HAP-1 (cell line): Measurements from ENCODE around the gene PRKAG2.
"Not testable (repeated sequence)": the region's sequence is repeated elsewhere in the genome, so short reads cannot be mapped to it uniquely, and the experiment has no call there.

Experiments
- DNase-seq, 2 experiments: peaks; one replicate each; pipeline ENCODE4 v3.0.0-alpha.2; 2016 to 2020; ENCODE audit warnings: low spot score in 2 of 2
- H3K27me3 ChIP-seq: fragments of 250-450 bp; sonication (Bioruptor Pico); 2 replicates; pipeline ENCODE4 v1.5.1; 2020; ENCODE audit warnings: low read depth, mild to moderate bottlenecking, moderate library complexity
- H3K36me3 ChIP-seq: fragments of 250-450 bp; sonication (Bioruptor Pico); replicated peaks from 2 replicates; pipeline ENCODE4 v1.5.1; 2020; ENCODE audit warnings: mild to moderate bottlenecking
- H3K4me1 ChIP-seq: fragments of 250-450 bp; sonication (Bioruptor Pico); 2 replicates; pipeline ENCODE4 v1.5.1; 2020; ENCODE audit warnings: mild to moderate bottlenecking
- H3K4me3 ChIP-seq: fragments of 250-450 bp; sonication (Bioruptor Pico); 2 replicates; pipeline ENCODE4 v1.5.1; 2020; ENCODE audit warnings: mild to moderate bottlenecking, moderate library complexity
- H3K9me3 ChIP-seq: fragments of 250-450 bp; sonication (Bioruptor Pico); 2 replicates; pipeline ENCODE4 v1.5.1; 2020; ENCODE audit warnings: mild to moderate bottlenecking, moderate library complexity
- in situ Hi-C: fragments of 300-500 bp; cut with MboI; formaldehyde crosslinking; loops from 3 replicates; pipeline ENCODE4 v1.14.3; 2020; ENCODE audit warnings: low sequenced_read_pairs, inconsistent platforms, mixed read lengths

Gene PRKAG2

DNA sequence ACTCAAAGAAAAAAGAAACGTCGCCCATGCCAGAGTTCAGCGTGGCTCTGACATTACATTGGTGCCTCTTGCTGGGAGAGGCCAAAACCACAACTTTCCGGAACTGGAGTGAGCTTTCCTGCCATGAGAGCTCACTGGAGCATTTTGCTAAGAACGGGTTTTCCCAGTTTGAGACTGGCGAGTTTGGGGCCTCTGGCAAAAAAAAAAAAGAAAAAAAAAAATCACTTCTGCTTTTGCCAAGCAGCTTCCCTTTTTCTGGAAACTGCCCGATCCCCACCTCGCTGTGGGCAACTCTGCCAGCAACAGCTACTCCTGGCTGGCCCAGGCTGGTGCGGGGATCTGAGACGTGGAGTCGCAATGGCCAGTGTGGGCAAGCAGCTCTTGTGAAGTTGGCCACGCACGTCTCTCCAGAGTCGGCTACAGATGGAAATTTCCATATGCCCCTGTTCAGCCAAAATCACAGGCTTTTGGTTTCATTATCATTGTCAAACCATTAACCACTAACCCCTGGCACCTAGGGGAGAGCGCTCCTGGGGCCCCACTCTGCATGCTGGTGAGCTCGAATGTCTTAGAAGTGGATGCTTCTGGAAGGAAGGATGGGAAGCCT lies 25.7 kb downstream of the PRKAG2 start:
- H3K9me3 ChIP-seq, result no peaks in the 10 kb centered on the region
- in situ Hi-C loops, result no loop called here

DNA sequence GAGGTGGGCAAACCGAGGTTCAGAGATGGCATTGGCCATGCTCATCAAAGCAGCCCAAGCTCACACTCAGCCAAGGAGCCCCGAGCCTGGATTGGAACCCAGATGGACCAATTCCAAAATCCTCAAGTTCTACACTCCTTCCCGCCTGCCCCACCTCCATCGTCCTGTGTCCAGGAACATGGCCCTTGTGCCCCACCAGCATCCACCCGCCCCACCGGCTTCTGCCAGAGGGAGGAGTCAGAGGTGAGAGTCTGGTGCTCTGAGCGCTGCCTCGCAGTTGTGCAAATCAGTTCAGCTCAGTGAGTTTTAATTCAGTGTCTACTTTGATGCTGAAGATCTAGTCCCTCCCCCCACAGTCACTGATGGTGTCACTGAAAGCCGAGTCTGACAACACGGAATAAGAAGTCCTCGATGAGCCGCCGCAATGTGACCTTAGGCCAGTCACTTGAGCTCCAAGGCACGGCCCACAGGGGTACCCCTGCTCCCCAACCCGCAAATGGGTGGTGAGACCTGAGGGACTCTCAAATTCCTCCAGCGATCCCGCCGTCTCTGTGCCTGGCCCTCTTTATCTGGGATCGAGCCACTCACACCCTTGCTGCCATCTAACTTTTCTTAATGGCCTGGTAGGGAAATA lies 26.3 kb downstream of the PRKAG2 start:
- no peak for DNase-seq
- no peaks in the 10 kb centered on the region for H3K4me1 ChIP-seq
- in situ Hi-C loops, result no loop called here
- no peaks in the 10 kb centered on the region for H3K27me3 ChIP-seq
- no peaks in the 10 kb centered on the region for H3K9me3 ChIP-seq
- H3K36me3 ChIP-seq, result no peaks in the 10 kb centered on the region
- no peak overlapping the region for H3K4me3 ChIP-seq

More for the DNA sequence above, 25.7 kb downstream of the PRKAG2 start:
- no peak overlapping the region for H3K4me3 ChIP-seq
- DNase-seq, result no peak
- no peaks in the 10 kb centered on the region for H3K36me3 ChIP-seq
- no peaks in the 10 kb centered on the region for H3K27me3 ChIP-seq
- H3K4me1 ChIP-seq, result no peaks in the 10 kb centered on the region

DNA sequence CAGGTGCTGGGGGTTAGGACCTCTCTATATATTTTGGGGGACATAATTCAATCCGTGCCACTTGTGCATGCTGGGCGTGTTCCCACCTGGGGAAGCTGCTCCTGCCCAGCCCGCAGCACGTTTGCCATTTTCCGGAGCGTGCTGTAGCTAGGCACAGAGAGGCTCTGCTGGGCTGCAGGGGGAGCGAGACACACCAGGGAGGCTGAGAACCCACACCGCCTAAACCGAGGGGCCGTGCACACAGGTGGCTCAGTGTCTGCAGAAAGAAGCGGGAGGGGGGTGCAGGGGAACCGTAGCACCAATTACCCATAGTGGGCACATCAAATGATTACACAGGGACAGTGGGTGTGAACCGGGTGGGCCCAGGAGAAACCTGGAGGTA lies 27.0 kb downstream of the PRKAG2 start:
- Histone ChIP-seq H3K27me3 (no peaks in the 10 kb centered on the region), H3K36me3 (no peaks in the 10 kb centered on the region), H3K9me3 (no peaks in the 10 kb centered on the region), H3K4me1 (no peaks in the 10 kb centered on the region), H3K4me3 (no peak overlapping the region)
- in situ Hi-C loops, result no loop called here
- no peak for DNase-seq

DNA sequence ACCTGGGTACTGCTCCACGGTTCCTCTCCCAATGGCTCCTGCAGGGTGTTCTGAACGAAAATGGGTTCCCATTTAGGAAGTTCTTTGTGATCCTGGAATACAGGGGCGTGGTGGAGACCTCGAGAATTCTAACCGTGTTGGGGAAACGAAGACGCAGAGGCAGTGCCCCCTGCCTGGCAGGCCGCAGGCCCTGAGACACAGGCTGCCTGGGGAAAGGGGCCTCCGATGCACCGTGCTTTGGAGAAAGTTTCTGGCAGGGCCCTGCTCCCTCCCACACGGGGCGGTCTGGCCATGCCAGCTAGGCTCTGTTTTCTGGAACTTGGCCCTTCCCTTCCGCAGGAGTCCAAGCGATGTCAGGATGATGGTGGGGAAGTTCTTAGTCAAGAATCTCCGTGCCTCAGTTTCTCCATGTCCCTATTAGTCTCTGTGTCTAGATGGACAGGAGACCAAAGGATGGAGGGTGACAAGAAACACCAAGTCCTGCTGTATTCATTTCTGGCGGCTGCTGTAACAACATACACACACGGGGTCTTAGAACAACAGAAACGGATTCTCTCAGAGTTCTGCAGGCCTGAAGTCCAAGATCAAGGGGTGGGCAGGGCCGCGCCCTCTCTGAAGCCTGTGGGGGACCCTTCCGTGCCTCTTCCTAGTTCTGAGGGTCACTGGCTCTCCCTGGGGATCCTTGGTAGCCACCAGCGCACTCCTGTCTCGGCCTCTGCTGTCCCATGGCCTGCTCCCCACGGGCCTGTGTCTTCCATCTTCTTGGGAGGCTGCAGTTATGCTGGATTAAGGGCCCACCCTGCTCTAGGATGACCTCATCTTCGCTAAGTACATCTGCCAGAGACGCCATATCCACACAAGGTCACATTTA lies 27.7 kb downstream of the PRKAG2 start:
- in situ Hi-C loops, result no loop called here
- no peak for DNase-seq
- no peak overlapping the region for H3K4me3 ChIP-seq
- no peaks in the 10 kb centered on the region for H3K9me3 ChIP-seq
- no peaks in the 10 kb centered on the region for H3K27me3 ChIP-seq
- no peaks in the 10 kb centered on the region for H3K4me1 ChIP-seq
- no peaks in the 10 kb centered on the region for H3K36me3 ChIP-seq

DNA sequence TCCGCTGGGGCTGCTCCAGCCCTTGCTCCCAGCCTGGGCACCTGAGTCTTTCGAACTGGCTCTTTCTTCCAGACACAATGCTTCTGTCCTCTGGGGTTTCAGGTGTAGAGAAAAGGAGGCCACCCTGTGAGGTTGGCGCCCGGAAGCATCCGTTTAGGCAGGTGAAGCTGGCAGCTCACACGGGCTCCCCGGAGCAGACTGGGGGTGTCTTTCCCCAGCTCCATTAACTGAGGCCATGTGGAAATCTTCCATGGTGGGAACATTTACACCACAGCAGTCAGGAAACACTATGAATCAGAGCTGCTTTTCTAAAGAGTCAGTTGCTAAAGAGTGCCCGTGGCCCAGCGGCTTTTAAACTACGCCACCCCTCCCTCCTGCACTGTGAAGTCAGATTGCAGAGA lies 29.2 kb downstream of the PRKAG2 start:
- DNase-seq, result no peak
- Histone ChIP-seq H3K9me3 (no peaks in the 10 kb centered on the region), H3K4me1 (no peaks in the 10 kb centered on the region), H3K36me3 (no peaks in the 10 kb centered on the region), H3K4me3 (no peak overlapping the region), H3K27me3 (no peaks in the 10 kb centered on the region)
- in situ Hi-C loops, result no loop called here

DNA sequence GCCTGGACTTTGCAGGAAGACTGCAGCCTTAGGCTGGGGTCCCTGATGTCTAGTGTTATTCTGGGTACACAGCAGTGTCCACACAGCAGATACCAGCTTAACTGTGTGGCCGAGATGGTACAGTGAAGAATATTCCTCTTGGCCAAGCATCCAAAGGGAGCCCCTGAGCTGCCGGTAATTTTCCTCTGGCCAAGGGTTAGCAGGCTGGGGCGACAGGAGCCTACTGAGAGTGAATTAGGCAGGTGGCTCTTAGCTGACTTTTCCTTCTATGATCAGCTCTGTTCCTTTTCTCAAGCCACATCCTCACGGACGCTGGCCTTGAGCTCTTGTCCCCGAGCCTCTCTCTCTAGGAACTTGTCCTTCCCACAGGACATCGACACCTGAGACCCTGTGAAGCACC lies 29.8 kb downstream of the PRKAG2 start:
- no peak for DNase-seq
- Histone ChIP-seq H3K36me3 (no peaks in the 10 kb centered on the region), H3K9me3 (no peaks in the 10 kb centered on the region), H3K27me3 (no peaks in the 10 kb centered on the region), H3K4me1 (no peaks in the 10 kb centered on the region), H3K4me3 (no peak overlapping the region)
- in situ Hi-C loops, result no loop called here

DNA sequence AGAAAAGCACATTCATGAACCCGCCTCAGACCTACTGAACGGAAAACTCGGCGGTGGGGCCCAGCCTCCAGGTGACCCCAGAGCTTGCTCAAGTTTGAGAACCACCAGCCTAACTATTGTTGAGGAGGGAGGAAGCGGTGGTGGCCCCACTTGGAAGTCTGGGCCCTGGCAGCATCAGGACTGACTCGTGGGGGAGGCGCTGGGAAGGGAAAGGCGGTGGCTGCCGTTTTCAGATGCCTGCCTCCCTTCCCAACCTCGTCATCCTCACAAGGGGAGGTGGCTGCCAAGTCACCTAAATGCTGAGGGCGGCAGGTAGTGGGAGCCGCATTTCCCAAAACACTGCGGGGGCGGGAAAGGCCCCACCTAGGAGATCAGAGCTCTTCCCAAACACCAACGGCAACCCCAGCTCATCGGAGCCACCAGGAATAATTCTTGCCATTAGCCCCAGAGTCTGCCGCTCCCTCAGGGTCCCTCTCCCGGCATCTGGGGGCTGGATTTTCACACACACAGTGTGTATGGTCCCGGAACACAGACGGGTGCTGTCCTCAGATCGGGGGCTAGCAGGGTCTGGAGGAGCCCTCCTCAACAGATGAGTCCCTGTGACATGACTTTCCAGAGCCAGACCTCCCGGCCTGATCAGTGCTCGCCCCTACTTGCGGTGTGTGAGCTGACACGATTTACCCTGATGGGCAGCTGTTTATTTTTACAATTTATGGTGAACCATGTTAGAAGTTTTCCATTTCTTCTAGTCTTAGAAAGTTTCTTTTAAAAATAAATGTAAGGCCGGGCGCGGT lies 31.3 kb downstream of the PRKAG2 start:
- DNase-seq, result no peak
- Histone ChIP-seq H3K4me1 (no peaks in the 10 kb centered on the region), H3K4me3 (no peak overlapping the region), H3K36me3 (no peaks in the 10 kb centered on the region), H3K27me3 (no peaks in the 10 kb centered on the region), H3K9me3 (no peaks in the 10 kb centered on the region)
- in situ Hi-C loops, result no loop called here

DNA sequence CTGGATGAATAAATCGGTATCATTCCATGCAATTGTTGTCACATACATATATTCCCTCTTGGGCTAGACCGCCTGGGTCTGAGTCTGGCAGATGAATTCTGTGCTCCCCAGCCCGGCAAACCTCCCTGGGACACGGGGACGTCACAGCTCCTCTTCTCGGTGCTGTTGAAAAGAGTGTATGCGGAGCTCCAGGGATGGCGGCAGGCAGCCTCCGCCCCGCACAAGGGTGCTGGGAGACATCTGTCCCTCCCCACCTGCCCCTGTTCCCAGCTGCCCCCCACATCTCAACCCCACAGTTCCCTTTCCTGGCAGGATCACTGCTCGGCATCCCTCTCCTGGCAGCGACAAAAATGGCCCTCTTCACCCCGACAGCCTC lies 32.1 kb downstream of the PRKAG2 start:
- no peaks in the 10 kb centered on the region for H3K4me1 ChIP-seq
- no peaks in the 10 kb centered on the region for H3K36me3 ChIP-seq
- H3K9me3 ChIP-seq, result no peaks in the 10 kb centered on the region
- no peak for DNase-seq
- no peaks in the 10 kb centered on the region for H3K27me3 ChIP-seq
- in situ Hi-C loops, result no loop called here
- no peak overlapping the region for H3K4me3 ChIP-seq

DNA sequence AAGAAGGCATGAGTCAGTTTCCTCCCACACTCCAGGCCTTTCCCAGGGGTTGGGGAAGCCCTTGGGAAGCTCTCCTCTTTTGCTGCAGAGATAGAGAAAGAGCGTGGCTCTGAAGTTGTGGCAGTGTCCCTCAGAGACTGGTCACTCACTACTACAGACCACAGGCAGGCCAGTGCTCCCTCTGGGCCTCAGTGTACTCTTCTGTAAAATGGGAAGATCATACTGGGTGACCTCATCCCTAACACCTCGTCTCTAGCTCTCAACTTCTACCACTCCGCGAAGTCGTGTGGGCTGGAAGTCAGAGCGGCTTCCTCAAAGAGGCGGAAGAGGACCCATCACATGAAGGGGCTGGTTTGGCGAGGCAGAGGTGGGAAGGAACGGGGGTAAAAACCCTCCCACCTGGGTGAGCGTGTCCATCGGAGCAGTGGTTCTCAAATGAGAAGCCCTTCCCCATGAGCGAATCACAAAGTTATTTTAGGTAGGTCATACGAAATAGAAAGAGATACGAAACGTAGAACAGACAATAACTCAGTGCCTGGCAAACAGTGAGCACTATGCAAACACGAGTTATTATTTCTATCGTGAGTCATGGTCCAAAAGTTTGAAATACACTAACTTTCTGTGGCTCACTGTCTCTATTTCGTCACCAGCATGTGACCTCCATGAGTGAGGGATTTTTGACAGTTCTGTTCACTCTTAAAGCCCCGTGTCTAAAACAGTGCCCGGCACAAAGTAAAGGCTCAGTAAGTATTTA lies 32.7 kb downstream of the PRKAG2 start:
- no peaks in the 10 kb centered on the region for H3K36me3 ChIP-seq
- no peaks in the 10 kb centered on the region for H3K4me1 ChIP-seq
- H3K27me3 ChIP-seq, result no peaks in the 10 kb centered on the region
- in situ Hi-C loops, result no loop called here
- H3K4me3 ChIP-seq, result no peak overlapping the region
- no peak for DNase-seq
- H3K9me3 ChIP-seq, result no peaks in the 10 kb centered on the region

DNA sequence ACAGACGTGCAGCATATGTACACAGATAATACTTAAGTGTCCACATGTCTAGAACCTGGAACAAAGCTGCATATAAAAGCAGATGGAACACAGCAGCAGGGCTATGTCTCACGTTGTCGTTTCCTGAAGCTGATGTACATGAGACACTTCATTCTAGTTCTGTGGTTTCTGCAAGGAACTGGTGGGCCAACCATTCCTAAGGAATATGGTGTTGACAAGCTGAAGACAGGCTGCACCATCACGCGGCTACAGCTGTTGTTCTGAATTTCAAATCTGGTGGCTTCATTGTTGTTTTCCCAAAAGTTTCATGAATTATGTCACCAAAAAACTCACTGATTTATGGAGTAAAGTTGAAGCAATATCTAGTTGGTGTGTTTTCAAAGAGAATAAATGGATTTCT lies 33.7 kb downstream of the PRKAG2 start:
- no peak for DNase-seq
- in situ Hi-C loops, result no loop called here

DNA sequence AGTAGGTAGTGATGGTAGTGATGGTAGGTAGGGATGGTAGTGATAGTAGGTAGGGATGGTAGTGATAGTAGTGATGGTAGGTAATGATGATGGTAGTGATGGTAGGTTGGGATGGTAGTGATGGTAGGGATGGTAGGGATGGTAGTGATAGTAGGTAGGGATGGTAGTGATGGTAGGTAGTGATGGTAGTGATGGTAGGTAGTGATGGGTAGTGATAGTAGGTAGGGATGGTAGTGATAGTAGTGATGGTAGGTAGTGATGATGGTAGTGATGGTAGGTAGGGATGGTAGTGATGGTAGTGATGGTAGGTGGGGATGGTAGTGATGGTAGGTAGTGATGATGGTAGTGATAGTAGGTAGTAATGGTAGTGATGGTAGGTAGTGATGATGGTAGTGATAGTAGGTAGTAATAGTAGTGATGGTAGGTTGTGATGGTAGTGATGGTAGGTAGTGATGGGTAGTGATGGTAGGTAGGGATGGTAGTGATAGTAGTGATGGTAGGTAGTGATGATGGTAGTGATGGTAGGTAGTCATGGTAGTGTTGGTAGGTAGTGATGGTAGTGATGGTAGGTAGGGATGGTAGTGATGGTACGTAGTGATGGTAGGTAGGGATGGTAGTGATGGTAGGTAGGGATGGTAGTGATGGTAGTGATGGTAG lies 35.4 kb downstream of the PRKAG2 start:
- H3K27me3 ChIP-seq, H3K36me3 ChIP-seq, H3K4me1 ChIP-seq, DNase-seq, in situ Hi-C loops, H3K9me3 ChIP-seq, H3K4me3 ChIP-seq: not testable (repeated sequence)

More for the DNA sequence above, 33.7 kb downstream of the PRKAG2 start:
- no peaks in the 10 kb centered on the region for H3K36me3 ChIP-seq
- H3K9me3 ChIP-seq, result no peaks in the 10 kb centered on the region
- no peak overlapping the region for H3K4me3 ChIP-seq
- H3K27me3 ChIP-seq, result no peaks in the 10 kb centered on the region
- no peaks in the 10 kb centered on the region for H3K4me1 ChIP-seq

DNA sequence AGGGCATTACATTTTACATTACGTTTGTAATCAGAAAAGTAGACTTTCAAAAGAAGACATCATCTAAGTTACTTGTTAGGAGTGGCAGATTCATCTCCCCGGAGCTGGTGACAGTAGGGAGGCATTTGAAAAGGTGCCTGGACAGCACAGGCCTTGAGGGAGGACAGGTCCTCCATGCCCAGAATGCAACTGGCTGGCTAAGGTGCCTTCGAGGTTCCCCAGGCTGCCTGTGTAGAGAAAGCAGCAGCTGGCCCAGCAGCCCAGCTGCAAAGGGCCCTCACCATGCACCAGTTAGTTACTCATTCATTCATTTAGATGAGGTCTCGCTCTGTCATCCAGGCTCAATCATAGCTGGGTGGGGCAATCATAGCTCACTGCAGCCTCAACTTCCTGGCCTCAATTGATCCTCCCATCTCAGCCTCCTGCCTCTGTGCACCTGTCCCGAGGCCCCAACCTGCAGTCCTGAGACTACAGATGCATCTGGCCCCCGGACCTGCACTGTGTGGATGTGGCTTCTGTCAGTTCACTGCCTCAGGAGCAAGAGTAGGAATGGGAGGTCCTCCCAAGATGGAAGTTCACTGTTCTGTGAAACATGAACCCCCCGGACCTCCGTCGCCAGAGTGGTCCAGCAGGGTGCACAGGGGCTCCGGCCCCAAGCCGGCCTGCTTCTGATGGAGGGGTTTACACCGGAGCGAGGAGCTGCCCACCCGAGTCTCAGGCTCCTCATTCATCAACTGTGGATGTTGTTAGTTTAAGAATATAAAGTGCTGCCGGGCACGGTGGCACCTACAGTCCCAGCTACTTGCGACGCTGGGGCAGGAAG lies 36.6 kb downstream of the PRKAG2 start:
- Histone ChIP-seq H3K4me3 (no peak overlapping the region), H3K9me3 (no peaks in the 10 kb centered on the region), H3K36me3 (no peaks in the 10 kb centered on the region), H3K4me1 (no peaks in the 10 kb centered on the region), H3K27me3 (no peaks in the 10 kb centered on the region)
- no peak for DNase-seq
- in situ Hi-C loops, result no loop called here
